Measurements from ENCODE around the gene PHC2. TPM values are rescaled to one million over a fixed set of nuclear protein-coding genes. Genes with fewer than 3 reads are reported as not detected.

Gene PHC2
- total and polyA plus RNA-seq, 2 of the 13 experiments (the other 11 are each of a cell fraction or from before 2014, with no cell fraction given): 52.5 to 84.9 TPM

DNA sequence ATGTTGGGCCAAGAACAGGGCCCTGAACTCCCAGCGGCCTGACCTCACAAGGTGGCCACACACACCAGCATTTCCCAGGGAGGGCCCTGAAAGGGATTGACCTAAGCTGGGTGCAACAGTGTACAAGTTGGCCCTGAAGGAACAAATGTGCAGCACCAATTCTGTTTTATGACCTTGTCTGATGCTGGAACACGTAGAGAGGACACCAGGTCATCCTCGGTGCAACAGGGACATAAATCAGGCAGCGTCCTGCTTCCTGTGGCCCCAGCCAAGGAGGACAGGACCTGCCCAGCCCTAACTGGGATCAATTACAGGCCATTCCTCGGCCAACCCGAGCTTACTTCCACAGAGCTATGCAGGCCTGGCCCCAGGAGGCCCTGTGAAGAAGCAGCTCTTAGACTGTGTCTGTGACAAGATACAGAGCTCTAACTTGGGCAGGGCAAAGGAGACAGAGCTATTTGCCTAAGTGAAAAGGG lies 12.8 kb upstream of the PHC2 start:
- no peaks in the 10 kb centered on the region for H4K20me1 ChIP-seq (ENCODE audit: insufficient read depth, low read length)
- FAIRE-seq: no peak
- no peak overlapping the region for H2AFZ ChIP-seq (ENCODE audit: low read length)
- H3K9ac ChIP-seq (ENCODE audit: insufficient read depth, low read depth, low read length): no peak overlapping the region
- no TSS peak for BruUV-seq (replicated peaks)
- H3K79me2 ChIP-seq (ENCODE audit: insufficient read depth, low read length): no peaks in the 10 kb centered on the region
- H3K36me3 ChIP-seq (replicated peaks in 1 of 2; ENCODE audit: control insufficient read depth in 1 of 2, insufficient read depth in 2 of 2, low read length in 2 of 2): no peaks in the 10 kb centered on the region
- peaks cover 1 to 30% of the 10 kb centered on the region in 2 experiments; a peak in 3 of 5 replicates for H3K27me3 ChIP-seq (ENCODE audit: control insufficient read depth in 1 of 2, insufficient read depth in 2 of 2, low read length in 2 of 2)
- ATAC-seq: no peak
- H3K27ac ChIP-seq (ENCODE audit: extremely low read length, insufficient read depth, low read length): no peak overlapping the region
- intact Hi-C loops (cut with micrococcal nuclease; ENCODE audit: unreplicated experiment): no loop called here
- no peak overlapping the region for H3K4me2 ChIP-seq (ENCODE audit: low read depth, low read length)
- H3K9me3 ChIP-seq (ENCODE audit: low read length): no peaks in the 10 kb centered on the region
- no peak for DNase-seq (ENCODE audit: low spot score)
- ChIA-PET CTCF (ENCODE audit: low intra/inter-chr PET ratio, low total read pairs) (no interaction called here), POLR2A (no interaction called here)
- H3K4me1 ChIP-seq (ENCODE audit: insufficient read depth, low read length): peaks cover 11% of the 10 kb centered on the region
- TF ChIP-seq MTA1 (CRISPR knock-in tag; IDR thresholded peaks at IDR 0.05; ENCODE audit: borderline replicate concordance): no peak
- TF ChIP-seq, protein P1, sequence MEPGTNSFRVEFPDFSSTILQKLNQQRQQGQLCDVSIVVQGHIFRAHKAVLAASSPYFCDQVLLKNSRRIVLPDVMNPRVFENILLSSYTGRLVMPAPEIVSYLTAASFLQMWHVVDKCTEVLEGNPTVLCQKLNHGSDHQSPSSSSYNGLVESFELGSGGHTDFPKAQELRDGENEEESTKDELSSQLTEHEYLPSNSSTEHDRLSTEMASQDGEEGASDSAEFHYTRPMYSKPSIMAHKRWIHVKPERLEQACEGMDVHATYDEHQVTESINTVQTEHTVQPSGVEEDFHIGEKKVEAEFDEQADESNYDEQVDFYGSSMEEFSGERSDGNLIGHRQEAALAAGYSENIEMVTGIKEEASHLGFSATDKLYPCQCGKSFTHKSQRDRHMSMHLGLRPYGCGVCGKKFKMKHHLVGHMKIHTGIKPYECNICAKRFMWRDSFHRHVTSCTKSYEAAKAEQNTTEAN (CRISPR knock-in tag; conservative IDR thresholded peaks at IDR 0.05): no peak
- TF ChIP-seq ZNF747 (CRISPR knock-in tag; IDR thresholded peaks at IDR 0.05; ENCODE audit: borderline replicate concordance): no peak
- H3K4me3 ChIP-seq (replicated peaks in 1 of 3; ENCODE audit: insufficient read depth in 1 of 3, low read depth in 2 of 3, low read length in 3 of 3): no peak overlapping the region
- in situ Hi-C loops (cut with HindIII; ENCODE audit: extremely low pct_ligation_motif_present, low pct_unique_long_range_greater_than_20kb): no loop called here
- WGBS (ENCODE audit: low lambda C conversion rate): 17% methylated on average over 6 of the region's 6 CpGs

DNA sequence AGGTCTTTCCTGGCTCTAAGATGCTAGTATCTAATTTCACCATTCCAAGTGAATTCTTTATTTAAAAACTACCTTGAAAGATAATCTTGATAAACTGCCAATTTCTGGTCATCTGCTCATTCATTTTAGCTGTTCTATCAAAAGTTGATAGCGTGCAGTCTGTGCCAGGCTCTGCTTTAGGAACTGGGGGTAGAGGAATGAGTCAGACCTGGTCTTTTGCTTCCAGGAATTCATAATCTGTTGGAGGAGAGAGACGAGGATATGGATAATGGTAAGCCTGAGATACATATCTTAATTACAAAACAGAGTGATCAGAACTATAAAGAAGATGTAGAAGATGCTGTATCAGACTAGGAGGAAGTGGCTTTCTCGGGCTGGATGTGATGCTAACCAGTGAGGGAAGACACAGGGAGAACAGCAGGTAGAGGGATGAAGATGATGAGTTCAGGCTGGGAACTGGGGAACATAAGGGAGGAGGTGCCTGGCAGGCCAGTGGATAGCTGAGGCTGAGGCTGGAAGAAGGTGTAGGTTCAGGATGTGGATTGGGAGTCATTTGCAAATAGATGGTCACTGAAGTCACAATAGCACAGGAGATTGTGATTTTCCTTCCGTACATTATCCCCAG lies 12.3 kb upstream of the PHC2 start:
- no peaks in the 10 kb centered on the region for H3K36me3 ChIP-seq (replicated peaks in 1 of 2; ENCODE audit: control insufficient read depth in 1 of 2, insufficient read depth in 2 of 2, low read length in 2 of 2)
- no peak for ATAC-seq
- H4K20me1 ChIP-seq (ENCODE audit: insufficient read depth, low read length): no peaks in the 10 kb centered on the region
- H3K79me2 ChIP-seq (ENCODE audit: insufficient read depth, low read length): no peaks in the 10 kb centered on the region
- no TSS peak for BruUV-seq (replicated peaks)
- no peak overlapping the region for H3K4me3 ChIP-seq (replicated peaks in 1 of 3; ENCODE audit: insufficient read depth in 1 of 3, low read depth in 2 of 3, low read length in 3 of 3)
- no peak for FAIRE-seq
- POLR2A ChIA-PET: no interaction called here
- peaks cover 11% of the 10 kb centered on the region for H3K4me1 ChIP-seq (ENCODE audit: insufficient read depth, low read length)
- H3K27me3 ChIP-seq (ENCODE audit: control insufficient read depth in 1 of 2, insufficient read depth in 2 of 2, low read length in 2 of 2): peaks cover 1 to 31% of the 10 kb centered on the region in 2 experiments; a peak in 3 of 5 replicates
- intact Hi-C loops (cut with micrococcal nuclease; ENCODE audit: unreplicated experiment) (no loop called here), in situ Hi-C loops (cut with HindIII; ENCODE audit: extremely low pct_ligation_motif_present, low pct_unique_long_range_greater_than_20kb) (no loop called here)
- no peak overlapping the region for H3K4me2 ChIP-seq (ENCODE audit: low read depth, low read length)
- no peak overlapping the region for H3K27ac ChIP-seq (ENCODE audit: extremely low read length, insufficient read depth, low read length)
- 8% methylated on average over 4 of the region's 4 CpGs for WGBS (ENCODE audit: low lambda C conversion rate)
- H3K9ac ChIP-seq (ENCODE audit: insufficient read depth, low read depth, low read length): no peak overlapping the region
- H3K9me3 ChIP-seq (ENCODE audit: low read length): no peaks in the 10 kb centered on the region
- DNase-seq (ENCODE audit: low spot score): no peak
- CTCF ChIA-PET (ENCODE audit: low intra/inter-chr PET ratio, low total read pairs): no interaction called here
- H2AFZ ChIP-seq (ENCODE audit: low read length): no peak overlapping the region
- no peak for TF ChIP-seq DMAP1 (CRISPR knock-in tag; IDR thresholded peaks at IDR 0.05)
- no peak for TF ChIP-seq RFXANK (CRISPR knock-in tag; IDR thresholded peaks at IDR 0.05)
- TF ChIP-seq, protein P2, sequence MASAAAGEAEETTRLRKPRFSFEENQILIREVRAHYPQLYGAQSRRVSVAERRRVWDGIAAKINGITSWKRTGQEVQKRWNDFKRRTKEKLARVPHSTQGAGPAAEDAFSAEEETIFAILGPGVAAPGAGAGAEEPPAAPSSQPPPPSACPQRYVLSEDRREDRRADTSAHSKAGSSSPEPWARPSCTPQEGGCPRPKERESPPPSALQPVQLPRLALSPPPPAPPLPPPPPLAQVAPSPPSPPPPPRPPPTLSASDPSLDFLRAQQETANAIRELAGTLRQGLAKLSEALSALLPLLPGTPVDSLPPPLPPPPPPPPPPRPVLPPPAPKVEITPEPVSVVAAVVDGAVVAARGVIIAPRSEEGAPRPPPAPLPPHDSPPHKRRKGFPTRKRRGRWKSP (CRISPR knock-in tag; IDR thresholded peaks at IDR 0.05): no peak
- no peak for TF ChIP-seq NR2F1 (CRISPR knock-in tag; IDR thresholded peaks at IDR 0.05)
- TF ChIP-seq ZFP82 (CRISPR knock-in tag; IDR thresholded peaks at IDR 0.05; ENCODE audit: borderline replicate concordance): no peak
- TF ChIP-seq RFX3 (CRISPR knock-in tag; IDR thresholded peaks at IDR 0.05): no peak
- TF ChIP-seq CBFB (CRISPR knock-in tag; IDR thresholded peaks at IDR 0.05): no peak
- TF ChIP-seq ZNF644 (CRISPR knock-in tag; IDR thresholded peaks at IDR 0.05; ENCODE audit: low read depth): no peak
- no peak for TF ChIP-seq ZNF841 (CRISPR knock-in tag; IDR thresholded peaks at IDR 0.05; ENCODE audit: borderline replicate concordance)
- no peak for TF ChIP-seq ZSCAN30 (CRISPR knock-in tag; IDR thresholded peaks at IDR 0.05)
- TF ChIP-seq, protein P3, sequence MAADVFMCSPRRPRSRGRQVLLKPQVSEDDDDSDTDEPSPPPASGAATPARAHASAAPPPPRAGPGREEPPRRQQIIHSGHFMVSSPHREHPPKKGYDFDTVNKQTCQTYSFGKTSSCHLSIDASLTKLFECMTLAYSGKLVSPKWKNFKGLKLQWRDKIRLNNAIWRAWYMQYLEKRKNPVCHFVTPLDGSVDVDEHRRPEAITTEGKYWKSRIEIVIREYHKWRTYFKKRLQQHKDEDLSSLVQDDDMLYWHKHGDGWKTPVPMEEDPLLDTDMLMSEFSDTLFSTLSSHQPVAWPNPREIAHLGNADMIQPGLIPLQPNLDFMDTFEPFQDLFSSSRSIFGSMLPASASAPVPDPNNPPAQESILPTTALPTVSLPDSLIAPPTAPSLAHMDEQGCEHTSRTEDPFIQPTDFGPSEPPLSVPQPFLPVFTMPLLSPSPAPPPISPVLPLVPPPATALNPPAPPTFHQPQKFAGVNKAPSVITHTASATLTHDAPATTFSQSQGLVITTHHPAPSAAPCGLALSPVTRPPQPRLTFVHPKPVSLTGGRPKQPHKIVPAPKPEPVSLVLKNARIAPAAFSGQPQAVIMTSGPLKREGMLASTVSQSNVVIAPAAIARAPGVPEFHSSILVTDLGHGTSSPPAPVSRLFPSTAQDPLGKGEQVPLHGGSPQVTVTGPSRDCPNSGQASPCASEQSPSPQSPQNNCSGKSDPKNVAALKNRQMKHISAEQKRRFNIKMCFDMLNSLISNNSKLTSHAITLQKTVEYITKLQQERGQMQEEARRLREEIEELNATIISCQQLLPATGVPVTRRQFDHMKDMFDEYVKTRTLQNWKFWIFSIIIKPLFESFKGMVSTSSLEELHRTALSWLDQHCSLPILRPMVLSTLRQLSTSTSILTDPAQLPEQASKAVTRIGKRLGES (CRISPR knock-in tag; IDR thresholded peaks at IDR 0.05; ENCODE audit: borderline replicate concordance): no peak
- TF ChIP-seq KDM6A (CRISPR knock-in tag; IDR thresholded peaks at IDR 0.05; ENCODE audit: low read depth): no peak

All from HepG2 (cell line).